Measurements from ENCODE around the gene C5. TPM values are rescaled to one million over a fixed set of nuclear protein-coding genes. Genes with fewer than 3 reads are reported as not detected.

Gene C5
- total RNA-seq: 4.5 and 4.8 TPM in 2 replicates

DNA sequence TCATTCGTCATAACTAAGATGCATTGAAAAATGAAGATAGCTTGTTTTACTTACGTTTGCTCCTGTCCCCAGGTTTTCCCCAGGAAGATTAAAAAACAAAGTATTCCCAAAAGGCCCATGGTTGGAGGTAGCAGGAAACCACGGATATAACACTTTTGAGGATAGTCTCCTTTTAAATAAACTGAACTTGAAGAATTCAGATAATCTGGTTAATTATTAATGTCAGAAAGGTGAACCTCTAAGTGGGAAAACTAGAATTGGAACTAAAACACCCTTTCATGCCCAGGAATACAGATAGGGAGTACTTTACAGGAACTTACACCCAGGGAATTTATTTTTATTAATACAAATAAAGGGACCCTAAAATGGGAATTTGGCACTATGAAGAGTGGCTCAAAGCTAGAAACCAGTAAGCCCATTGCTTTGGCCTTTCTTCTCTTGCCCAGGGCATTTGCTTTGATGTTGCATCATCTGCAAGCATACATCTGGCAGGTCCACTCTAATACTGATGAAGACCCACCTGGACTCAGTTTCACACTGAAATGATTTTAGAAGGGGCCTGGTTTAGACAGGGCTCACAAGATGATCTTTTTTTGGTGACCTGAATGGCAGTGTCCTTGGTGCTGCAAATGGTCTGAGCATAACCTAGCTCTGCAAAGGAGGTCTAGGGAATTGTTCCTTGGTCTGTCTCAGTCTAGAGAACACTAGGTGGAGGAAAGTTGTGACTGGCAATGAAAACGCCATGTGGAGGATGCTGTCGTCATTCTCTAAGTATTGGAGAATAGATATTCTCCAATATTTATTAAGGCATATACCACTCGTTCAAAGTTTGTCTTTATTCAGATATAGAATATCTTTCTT, at the start of gene C5:
C5 (minus strand) TSS at position 148 of the 861 bp plus-strand sequence; CDS start at position 119, 29 bp downstream.

DNA sequence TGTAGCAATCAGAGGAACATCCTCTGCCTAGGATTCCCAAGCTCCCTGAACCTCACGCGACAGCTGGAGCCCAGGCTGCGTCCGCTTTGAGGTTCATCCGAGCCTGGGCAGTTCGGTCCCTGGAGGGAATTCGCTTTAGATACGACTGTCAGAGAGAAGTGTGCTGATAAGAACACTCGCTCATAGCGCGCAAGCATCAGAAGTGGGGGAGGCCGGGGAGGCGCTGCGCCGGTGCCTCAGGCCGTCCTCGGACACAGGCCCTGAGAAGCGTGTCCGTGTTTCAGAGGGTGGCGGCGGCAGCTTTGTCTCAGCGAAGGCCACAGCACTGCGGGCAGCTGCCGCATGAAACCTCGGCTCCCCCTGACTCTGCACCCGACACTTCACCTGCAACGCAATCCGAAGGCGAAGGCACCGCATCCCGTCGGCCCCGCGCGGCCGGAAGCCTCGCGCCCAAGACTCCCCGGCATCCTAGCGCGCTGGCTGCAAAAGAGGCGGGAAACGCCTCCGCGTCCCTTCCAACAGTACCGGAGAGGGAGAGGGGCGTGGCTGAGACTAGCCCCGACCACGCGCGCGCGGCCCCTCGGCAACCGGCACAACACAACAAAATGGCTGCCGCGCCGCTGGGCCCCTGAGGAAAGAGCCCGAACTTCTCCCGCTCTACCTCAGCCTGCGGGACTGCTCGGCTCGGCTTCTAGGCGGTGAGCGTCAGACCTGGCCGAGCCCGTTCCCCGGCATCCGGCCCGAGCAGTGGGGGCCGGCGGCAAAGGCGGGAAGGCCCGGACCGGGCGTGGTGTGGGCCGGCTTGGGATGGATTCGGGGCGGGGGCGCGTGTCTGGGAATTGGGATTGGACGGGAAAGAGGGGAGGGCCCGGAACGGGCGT, 24.5 kb upstream of the C5 start, which contains the start of gene CNTRL:
CNTRL (plus strand) TSS at position 586 of the 881 bp plus-strand sequence. CDS start 13,372 bp downstream, outside the sequence.

DNA sequence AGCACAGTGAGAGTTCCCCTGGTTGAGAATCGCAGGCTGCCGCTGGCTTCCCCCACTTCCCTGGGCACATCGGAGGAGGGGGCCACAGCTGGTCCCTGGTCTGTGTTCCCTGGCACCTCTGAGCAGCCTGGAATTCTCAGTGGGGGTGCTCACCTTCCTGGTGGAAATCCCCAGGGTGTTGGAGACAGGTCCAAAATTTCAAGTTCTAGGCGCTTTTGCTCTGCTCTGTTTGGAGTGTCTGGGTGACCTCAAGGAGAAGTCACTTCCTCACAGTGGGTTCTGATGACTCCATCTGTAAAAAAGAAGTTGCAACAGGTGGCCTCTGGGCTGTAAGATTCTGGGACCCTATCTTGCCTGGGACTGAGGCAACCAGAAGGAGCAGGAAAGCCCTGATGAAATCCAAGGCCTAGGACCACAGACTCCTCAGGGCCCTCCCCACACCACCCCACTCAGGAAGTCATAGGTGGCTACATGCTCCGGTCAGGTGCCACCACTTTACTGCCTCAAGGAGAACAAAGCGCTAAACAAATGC, 123.6 kb downstream of the C5 start, which contains the start of gene TRAF1:
TRAF1 (minus strand) TSS at position 400 of the 532 bp plus-strand sequence. CDS start 721 bp downstream, outside the sequence.

Other genes starting within 250 kb of the C5 start
- gene PSMD5, start 207.4 kb downstream of the C5 start, total RNA-seq: 14.8 and 18.8 TPM in 2 replicates
- gene PHF19, start 173.1 kb downstream of the C5 start, total RNA-seq: 14.9 and 16.4 TPM in 2 replicates
- 2.3 TPM in 2 replicates for gene TRAF1, start 123.5 kb downstream of the C5 start, total RNA-seq
- 2.9 and 4.4 TPM in 2 replicates for gene CNTRL, start 24.7 kb upstream of the C5 start, total RNA-seq
- gene RAB14, start 151.6 kb upstream of the C5 start, total RNA-seq: 15.6 and 17.2 TPM in 2 replicates
- 400 and 411 TPM in 2 replicates for gene GSN, start 217.9 kb upstream of the C5 start, total RNA-seq